ENCODE results near the gene PGAM5.
A peak's percentile ranks its signal among the peaks of the same experiment; 100 is the strongest.

DNA sequence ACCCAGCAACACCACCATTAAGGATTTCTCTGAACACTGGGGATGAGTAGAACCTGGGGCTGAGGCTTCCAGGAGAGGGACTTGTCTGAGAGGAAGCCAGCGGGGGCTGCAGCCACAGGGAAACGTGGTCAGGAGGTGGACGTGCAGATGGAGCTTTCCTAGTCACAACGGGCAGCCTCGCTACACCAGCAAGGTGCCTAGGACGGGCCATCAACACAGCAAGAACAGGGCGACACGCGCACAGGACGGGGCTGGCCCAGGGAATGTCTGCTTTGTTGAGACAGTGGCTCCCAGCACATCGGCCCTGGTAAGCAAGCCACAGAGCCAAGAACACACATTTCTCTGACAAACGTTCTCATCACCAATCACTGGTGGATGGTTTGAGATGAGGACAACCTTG, 25.7 kb downstream of the PGAM5 start:
- TF ChIP-seq, protein P1, sequence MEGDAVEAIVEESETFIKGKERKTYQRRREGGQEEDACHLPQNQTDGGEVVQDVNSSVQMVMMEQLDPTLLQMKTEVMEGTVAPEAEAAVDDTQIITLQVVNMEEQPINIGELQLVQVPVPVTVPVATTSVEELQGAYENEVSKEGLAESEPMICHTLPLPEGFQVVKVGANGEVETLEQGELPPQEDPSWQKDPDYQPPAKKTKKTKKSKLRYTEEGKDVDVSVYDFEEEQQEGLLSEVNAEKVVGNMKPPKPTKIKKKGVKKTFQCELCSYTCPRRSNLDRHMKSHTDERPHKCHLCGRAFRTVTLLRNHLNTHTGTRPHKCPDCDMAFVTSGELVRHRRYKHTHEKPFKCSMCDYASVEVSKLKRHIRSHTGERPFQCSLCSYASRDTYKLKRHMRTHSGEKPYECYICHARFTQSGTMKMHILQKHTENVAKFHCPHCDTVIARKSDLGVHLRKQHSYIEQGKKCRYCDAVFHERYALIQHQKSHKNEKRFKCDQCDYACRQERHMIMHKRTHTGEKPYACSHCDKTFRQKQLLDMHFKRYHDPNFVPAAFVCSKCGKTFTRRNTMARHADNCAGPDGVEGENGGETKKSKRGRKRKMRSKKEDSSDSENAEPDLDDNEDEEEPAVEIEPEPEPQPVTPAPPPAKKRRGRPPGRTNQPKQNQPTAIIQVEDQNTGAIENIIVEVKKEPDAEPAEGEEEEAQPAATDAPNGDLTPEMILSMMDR (IDR thresholded peaks at IDR 0.05 in 8 of 11, conservative IDR thresholded peaks at IDR 0.05 in 3 of 11) = no peak
- no peak for TF ChIP-seq POLR2A (IDR thresholded peaks at IDR 0.05)
- TF ChIP-seq POLR2AphosphoS5 (IDR thresholded peaks at IDR 0.05) = peak in 2 of 3 donors; percentile 23 to 41
